ENCODE data around the gene HID1. TPM values are rescaled to one million over a fixed set of nuclear protein-coding genes. Genes with fewer than 3 reads are reported as not detected.

HID1 gene
- total and polyA plus RNA-seq, 9 of the 15 experiments (the other 6 are each of a cell fraction or from before 2014, with no cell fraction given) = 0.14 to 2.1 (median 0.54) TPM; not detected in 2

GRCh38 chr17:74981979-74982662 is 9.6 kb upstream of the HID1 start (continued):
- TF ChIP-seq, protein P1, sequence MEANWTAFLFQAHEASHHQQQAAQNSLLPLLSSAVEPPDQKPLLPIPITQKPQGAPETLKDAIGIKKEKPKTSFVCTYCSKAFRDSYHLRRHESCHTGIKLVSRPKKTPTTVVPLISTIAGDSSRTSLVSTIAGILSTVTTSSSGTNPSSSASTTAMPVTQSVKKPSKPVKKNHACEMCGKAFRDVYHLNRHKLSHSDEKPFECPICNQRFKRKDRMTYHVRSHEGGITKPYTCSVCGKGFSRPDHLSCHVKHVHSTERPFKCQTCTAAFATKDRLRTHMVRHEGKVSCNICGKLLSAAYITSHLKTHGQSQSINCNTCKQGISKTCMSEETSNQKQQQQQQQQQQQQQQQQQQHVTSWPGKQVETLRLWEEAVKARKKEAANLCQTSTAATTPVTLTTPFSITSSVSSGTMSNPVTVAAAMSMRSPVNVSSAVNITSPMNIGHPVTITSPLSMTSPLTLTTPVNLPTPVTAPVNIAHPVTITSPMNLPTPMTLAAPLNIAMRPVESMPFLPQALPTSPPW (CRISPR knock-in tag; IDR thresholded peaks at IDR 0.05) = peak; percentile 73
- TF ChIP-seq MTA3 (IDR thresholded peaks at IDR 0.05; ENCODE audit: borderline replicate concordance) (peak; percentile 90; the same call in 1 of the 2 replicates), ZNF584 (CRISPR knock-in tag; IDR thresholded peaks at IDR 0.05; ENCODE audit: low read depth) (no peak; the same call in 1 of the 2 replicates), TFAP4 (CRISPR knock-in tag; IDR thresholded peaks at IDR 0.05; ENCODE audit: borderline replicate concordance) (peak; percentile 86), BHLHE40 (IDR thresholded peaks at IDR 0.05; ENCODE audit: low read length) (peak; percentile 42), ZBTB5 (IDR thresholded peaks at IDR 0.05) (no peak), ZBTB1 (CRISPR knock-in tag; IDR thresholded peaks at IDR 0.05; ENCODE audit: borderline replicate concordance, low read depth) (peak; percentile 99), ZNF41 (CRISPR knock-in tag; conservative IDR thresholded peaks at IDR 0.05) (no peak), PHF20 (IDR thresholded peaks at IDR 0.05; ENCODE audit: partially characterized antibody) (peak; percentile 48), ERF (CRISPR knock-in tag; IDR thresholded peaks at IDR 0.05) (0 out of 2 replicates have a peak, but pooled peaks have one; percentile 24), EP400 (IDR thresholded peaks at IDR 0.05) (peak; percentile 96), POLR3G (IDR thresholded peaks at IDR 0.05; ENCODE audit: extremely low read depth, insufficient read length, insufficient replicate concordance) (no peak), TAF1 (IDR thresholded peaks at IDR 0.05; ENCODE audit: control insufficient read depth, extremely low read depth, insufficient read depth, low read length, severe bottlenecking) (peak; percentile 45), GABPA (tag; conservative IDR thresholded peaks at IDR 0.05; ENCODE audit: low read depth) (peak; percentile 91), CAMTA2 (CRISPR knock-in tag; conservative IDR thresholded peaks at IDR 0.05) (no peak), ZNF197 (CRISPR knock-in tag; IDR thresholded peaks at IDR 0.05; ENCODE audit: low read depth) (no peak), ZFPM2 (CRISPR knock-in tag; IDR thresholded peaks at IDR 0.05) (no peak), KDM1A (IDR thresholded peaks at IDR 0.05) (peak in 1 of 2 experiments; percentile 95), ZNF780A (CRISPR knock-in tag; IDR thresholded peaks at IDR 0.05) (no peak)
- TF ChIP-seq, protein P2, sequence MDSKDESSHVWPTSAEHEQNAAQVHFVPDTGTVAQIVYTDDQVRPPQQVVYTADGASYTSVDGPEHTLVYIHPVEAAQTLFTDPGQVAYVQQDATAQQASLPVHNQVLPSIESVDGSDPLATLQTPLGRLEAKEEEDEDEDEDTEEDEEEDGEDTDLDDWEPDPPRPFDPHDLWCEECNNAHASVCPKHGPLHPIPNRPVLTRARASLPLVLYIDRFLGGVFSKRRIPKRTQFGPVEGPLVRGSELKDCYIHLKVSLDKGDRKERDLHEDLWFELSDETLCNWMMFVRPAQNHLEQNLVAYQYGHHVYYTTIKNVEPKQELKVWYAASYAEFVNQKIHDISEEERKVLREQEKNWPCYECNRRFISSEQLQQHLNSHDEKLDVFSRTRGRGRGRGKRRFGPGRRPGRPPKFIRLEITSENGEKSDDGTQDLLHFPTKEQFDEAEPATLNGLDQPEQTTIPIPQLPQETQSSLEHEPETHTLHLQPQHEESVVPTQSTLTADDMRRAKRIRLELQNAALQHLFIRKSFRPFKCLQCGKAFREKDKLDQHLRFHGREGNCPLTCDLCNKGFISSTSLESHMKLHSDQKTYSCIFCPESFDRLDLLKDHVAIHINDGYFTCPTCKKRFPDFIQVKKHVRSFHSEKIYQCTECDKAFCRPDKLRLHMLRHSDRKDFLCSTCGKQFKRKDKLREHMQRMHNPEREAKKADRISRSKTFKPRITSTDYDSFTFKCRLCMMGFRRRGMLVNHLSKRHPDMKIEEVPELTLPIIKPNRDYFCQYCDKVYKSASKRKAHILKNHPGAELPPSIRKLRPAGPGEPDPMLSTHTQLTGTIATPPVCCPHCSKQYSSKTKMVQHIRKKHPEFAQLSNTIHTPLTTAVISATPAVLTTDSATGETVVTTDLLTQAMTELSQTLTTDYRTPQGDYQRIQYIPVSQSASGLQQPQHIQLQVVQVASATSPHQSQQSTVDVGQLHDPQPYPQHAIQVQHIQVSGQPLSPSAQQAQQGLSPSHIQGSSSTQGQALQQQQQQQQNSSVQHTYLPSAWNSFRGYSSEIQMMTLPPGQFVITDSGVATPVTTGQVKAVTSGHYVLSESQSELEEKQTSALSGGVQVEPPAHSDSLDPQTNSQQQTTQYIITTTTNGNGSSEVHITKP (IDR thresholded peaks at IDR 0.05; ENCODE audit: partially characterized antibody) = peak; percentile 67
